GM18526 (cell line): Measurements from ENCODE around the gene CST1.

Source experiments
- POLR2A ChIP-seq: IDR thresholded peaks from 3 replicates; pipeline ENCODE4 v1.6.1; 2011; ENCODE audit not compliant: insufficient read length; ENCODE audit errors: extremely low read depth

Gene CST1

GRCh38 chr20:23754731-23755130, 4.0 kb upstream of the CST1 start:
- no peak for TF ChIP-seq POLR2A

DNA sequence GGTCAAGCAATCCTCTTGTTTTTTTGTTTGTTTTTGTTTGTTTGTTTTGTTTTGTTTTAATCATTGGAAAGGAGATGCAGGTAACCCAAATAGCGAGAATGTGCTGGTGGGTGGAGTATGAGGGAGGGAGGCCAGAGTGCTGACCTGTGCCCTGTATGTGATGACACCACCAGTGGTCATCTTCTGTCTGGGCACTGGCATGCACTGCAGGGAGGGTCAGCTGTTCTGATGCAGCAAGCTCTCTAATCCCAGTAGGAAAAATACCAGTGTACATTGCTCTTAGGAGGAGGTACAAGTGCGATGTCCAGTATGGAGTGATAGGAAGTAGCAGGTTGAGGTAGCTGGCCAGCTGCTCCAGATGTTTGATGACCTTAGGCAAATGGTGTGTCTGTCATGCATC, 2.9 kb upstream of the CST1 start:
- no peak for TF ChIP-seq POLR2A

DNA sequence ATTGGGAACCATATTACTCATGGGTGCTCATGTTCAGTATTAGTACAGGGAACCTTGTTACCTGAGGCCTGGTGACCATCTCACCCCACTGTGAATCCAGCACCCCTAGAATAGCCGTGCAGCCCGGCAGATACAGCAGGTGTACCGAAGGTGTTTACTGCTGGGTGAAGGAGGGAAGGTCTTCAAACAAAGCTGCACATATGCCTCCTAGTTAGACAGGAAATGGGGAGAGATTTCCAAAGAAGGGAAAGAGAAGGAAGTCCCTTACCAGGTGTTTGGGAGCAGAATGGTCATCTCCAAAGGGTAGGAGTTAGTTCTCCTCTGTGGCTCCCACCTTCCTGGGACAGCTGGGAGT, 2.4 kb upstream of the CST1 start:
- no peak for TF ChIP-seq POLR2A

DNA sequence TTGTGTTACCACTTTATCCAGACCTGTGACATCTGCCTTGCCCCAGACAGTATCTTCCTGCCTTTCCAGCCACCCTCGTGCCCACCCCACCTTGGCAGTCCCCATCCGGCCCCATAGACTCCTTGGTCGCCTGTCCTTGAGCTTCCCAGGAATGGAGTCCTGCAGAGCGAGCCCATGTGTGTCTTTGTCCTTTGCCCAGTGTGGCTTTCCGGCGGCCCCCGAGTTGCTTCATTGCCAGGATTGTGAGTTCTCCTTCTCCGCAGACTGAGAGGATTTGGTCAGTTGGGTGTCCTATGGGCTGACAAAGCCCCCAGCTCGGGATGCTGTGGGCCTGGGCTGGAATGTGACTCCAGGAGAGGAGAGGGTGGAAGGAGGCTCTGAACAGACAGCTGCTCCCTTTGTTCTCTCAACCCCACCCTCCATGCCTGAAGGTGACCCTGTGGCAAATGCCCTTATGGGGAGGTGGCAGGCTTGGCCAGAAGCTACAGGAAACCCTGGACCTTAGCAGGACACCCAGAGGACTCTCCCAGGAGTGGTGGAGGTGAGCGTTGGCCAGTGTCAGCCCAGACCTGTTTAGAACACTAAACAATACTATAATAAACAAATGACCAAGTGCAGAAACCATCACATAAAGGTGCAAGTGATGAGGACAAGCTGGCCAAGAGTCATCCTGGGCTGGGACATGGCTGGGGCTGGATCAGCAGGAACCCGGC, 1.9 kb upstream of the CST1 start:
- no peak for TF ChIP-seq POLR2A

GRCh38 chr20:23752019-23752418, 1.3 kb upstream of the CST1 start:
- TF ChIP-seq POLR2A, result no peak

DNA sequence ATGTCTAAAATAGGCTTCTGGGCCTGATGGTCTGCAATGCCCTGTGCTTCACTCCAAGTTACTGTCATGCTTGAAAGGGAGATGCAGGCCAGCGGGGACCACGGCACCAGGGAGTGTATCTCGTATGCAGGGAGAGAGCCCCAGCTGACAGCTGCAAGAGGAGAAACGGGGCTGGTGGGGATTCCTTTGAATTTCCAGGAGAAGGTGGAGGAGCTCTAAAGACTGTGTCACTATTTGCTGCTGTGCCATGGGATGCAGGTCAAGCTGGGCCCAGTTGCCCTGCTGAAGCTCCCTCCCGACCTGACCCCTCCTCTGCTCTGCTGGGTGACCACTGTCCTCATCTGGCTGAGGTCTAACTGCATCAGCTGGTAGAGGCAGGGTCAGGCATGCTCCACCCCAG, 989 bp downstream of the CST1 start:
- TF ChIP-seq POLR2A, result no peak

DNA sequence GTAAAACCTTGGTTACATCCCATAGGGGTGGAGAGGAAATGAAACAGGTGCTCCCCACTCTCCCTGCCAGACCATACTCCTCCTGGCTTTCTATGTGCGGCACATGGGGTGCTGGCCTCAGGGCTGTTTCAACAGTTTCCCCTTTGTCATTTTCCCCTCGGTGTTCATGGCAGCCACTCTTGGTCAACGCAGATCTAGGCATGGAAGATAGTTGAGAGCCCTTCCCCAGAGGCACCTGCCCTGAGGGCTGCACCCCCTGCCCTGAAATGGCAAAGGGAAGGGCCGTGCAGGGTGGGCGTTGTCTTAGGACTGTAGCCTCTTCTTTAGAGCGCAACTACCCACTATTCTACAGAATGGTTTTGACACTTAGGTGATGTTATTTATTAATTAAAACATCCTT, 4.4 kb downstream of the CST1 start:
- no peak for TF ChIP-seq POLR2A

DNA sequence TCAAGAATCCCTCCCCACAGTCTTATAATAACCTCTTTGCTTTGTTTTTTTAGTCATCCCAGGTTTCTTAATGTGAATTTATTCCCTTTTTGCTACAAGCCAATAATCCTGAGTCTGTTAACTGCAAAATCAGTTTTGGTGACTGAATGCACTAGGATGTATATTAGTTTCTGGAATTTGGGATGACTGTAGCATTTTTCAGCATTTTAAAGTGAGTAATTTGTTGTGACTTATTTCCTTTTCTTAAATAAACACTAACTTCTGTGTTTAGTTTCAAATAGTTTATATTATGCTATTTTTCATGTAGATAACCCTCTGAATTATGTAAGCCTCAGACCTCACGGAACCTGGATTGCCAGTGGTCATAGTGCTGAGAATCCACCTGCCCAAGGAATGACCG, 5.5 kb downstream of the CST1 start:
- TF ChIP-seq POLR2A, result no peak

GRCh38 chr20:23744817-23745216, 5.9 kb downstream of the CST1 start:
- TF ChIP-seq POLR2A, result no peak

DNA sequence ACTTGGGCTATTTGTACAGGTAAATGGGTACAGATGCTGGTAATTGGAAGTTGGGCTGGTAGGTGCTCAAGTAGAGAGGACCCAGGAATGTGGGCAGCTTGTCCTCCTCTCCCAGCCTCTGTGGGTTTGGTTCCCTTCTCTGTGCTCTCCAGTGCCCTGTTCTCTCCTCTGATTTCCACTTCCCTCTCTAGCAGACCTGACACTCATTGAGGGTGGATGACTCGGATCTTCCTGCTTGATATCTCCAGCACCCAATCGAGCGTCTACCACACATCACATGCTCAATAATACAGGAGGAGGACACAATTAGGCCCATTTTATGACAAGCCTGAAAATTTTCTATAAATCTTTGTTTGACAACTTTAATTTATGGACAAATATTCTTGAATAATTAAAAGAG, 23.7 kb downstream of the CST1 start:
- no peak for TF ChIP-seq POLR2A

GRCh38 chr20:23725102-23725501, 25.6 kb downstream of the CST1 start:
- TF ChIP-seq POLR2A, result no peak

DNA sequence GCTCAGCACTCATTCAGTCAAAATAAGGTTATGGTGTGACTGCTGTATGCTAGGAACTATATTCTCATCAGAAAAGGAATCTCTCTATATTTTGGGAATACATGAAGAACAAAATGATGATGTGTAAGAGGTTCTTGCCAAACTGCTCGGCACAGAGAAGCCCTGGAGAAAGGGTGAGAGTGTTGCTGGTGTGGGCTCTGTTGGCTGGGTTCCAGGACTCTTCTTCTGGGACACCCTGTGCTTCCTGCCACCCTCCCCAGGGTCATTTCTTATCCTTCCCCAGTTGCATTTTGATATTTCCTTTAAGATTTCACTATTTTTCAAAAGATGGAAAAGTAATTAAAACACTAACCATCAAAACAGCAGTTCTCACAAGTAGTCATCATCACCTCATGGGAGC, 28.8 kb downstream of the CST1 start:
- no peak for TF ChIP-seq POLR2A

GRCh38 chr20:23710771-23711170, 40.0 kb downstream of the CST1 start:
- TF ChIP-seq POLR2A, result no peak

DNA sequence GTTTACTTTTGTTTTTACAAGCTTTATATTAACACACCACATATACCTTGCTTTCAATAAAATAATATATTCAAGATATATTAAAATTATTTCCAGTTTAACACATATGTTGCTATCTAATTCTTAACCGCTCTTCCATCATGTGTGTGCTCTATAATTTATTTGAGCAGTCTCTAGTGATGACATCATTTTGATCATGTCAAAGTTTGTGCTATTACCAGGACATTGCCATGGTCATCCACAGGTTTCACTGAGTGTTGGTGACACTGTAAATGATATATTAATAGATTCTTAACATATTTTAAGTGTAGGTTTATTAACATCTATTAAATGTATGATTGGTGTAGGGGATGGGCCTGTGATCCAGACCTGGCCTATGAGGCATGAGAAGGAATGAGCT, 44.8 kb downstream of the CST1 start:
- TF ChIP-seq POLR2A, result no peak

DNA sequence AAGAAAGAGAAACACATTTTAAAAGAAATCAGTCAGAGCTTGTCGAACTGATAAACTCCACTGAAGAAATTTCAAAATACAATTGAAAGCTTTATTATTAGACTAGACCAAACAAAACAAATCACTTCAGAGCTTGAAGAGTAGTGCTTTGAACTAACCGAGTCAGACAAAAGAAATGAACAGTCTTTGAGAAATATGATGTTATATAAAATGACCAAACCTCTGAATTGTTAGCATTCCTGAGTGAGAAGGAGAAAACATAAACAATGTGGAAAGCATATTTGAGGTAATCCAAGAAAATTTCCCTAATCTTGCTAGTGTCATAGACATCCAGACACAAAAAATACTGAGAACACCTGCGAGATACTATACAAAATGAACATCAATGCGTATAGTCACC, 48.7 kb downstream of the CST1 start:
- no peak for TF ChIP-seq POLR2A

DNA sequence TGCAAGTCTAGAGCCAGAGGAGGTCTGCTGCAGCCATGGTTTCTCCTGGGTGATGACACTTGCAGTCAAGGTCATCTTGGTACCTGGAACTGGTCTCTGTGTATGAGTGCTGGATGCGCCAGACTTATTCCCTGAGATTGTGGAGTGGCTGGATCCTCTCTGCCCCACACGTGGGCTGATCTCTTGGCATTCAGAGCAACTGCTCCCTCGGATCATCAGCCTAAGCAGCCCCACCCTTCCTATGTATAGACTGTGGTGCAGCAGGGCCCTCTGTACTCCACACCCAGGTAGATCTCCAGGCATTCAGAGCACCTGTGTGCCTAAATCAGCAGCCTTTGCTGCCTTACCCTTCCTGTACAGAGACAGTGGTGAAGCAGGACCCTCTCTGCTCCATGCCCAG, 49.8 kb downstream of the CST1 start:
- TF ChIP-seq POLR2A, result no peak

GRCh38 chr20:23697947-23698346, 52.8 kb downstream of the CST1 start:
- no peak for TF ChIP-seq POLR2A
